ENCODE measurements around the gene RPL9. TPM values are rescaled to one million over a fixed set of nuclear protein-coding genes. Genes with fewer than 3 reads are reported as not detected.
"Not testable (repeated sequence)": the region's sequence is repeated elsewhere in the genome, so short reads cannot be mapped to it uniquely, and the experiment has no call there.

Gene RPL9
- total RNA-seq (ENCODE audit: low replicate concordance): 2,655 and 3,884 TPM in 2 replicates

GRCh38 chr4:39458505-39459300 lies at the start of gene RPL9, which contains the start of gene LIAS:
Gene RPL9 (minus strand): TSS chr4:39458922. CDS start chr4:39458439, 483 bp downstream.
Gene LIAS (plus strand): TSS chr4:39459056. CDS start chr4:39459118, 62 bp downstream.
- no peak for TF ChIP-seq CTCF (IDR thresholded peaks at IDR 0.05; ENCODE audit: insufficient read depth, low read length)
- peak; percentile 100 for DNase-seq (ENCODE audit: low read depth)
- peak within 1 kb of the TSS; percentile 90 for H3K4me3 ChIP-seq (ENCODE audit: low read depth, low read length)

GRCh38 chr4:39505581-39505980 lies 46.9 kb upstream of the RPL9 start:
- TF ChIP-seq CTCF (IDR thresholded peaks at IDR 0.05; ENCODE audit: insufficient read depth, low read length): no peak
- no peak for DNase-seq (ENCODE audit: low read depth)
- no peak overlapping the region for H3K4me3 ChIP-seq (ENCODE audit: low read depth, low read length)

- TF ChIP-seq CTCF (IDR thresholded peaks at IDR 0.05; ENCODE audit: insufficient read depth, low read length): no peak
- DNase-seq (ENCODE audit: low read depth): no peak
Observed at GRCh38 chr4:39504538-39504937, 45.8 kb upstream of the RPL9 start.

GRCh38 chr4:39502664-39503035 lies 43.9 kb upstream of the RPL9 start:
- not testable (repeated sequence) for H3K4me3 ChIP-seq (ENCODE audit: low read depth, low read length)
- peak; percentile 37 for DNase-seq (ENCODE audit: low read depth)

More at GRCh38 chr4:39504538-39504937, 45.8 kb upstream of the RPL9 start:
- no peak overlapping the region for H3K4me3 ChIP-seq (ENCODE audit: low read depth, low read length)

- TF ChIP-seq CTCF (IDR thresholded peaks at IDR 0.05; ENCODE audit: insufficient read depth, low read length): no peak
- no peak overlapping the region for H3K4me3 ChIP-seq (ENCODE audit: low read depth, low read length)
- DNase-seq (ENCODE audit: low read depth): peak; percentile 89
Observed at GRCh38 chr4:39502019-39502663, 43.4 kb upstream of the RPL9 start.

- H3K4me3 ChIP-seq (ENCODE audit: low read depth, low read length): no peak overlapping the region
- DNase-seq (ENCODE audit: low read depth): no peak
- no peak for TF ChIP-seq CTCF (IDR thresholded peaks at IDR 0.05; ENCODE audit: insufficient read depth, low read length)
Observed at GRCh38 chr4:39498727-39499020, 40.0 kb upstream of the RPL9 start.

GRCh38 chr4:39497909-39498726 lies 39.4 kb upstream of the RPL9 start:
- no peak for TF ChIP-seq CTCF (IDR thresholded peaks at IDR 0.05; ENCODE audit: insufficient read depth, low read length)
- no peak overlapping the region for H3K4me3 ChIP-seq (ENCODE audit: low read depth, low read length)
- no peak for DNase-seq (ENCODE audit: low read depth)

All from fibroblast of the aortic adventitia (primary cell).